Measurements from ENCODE around the gene SNAPC4.

- TF ChIP-seq CTCF (IDR thresholded peaks at IDR 0.05; ENCODE audit: insufficient read depth, low read length, poor library complexity, severe bottlenecking) (no peak), EZH2phosphoT487 (conservative IDR thresholded peaks at IDR 0.05; ENCODE audit: low read length) (no peak)
These were observed 16.9 kb upstream of the SNAPC4 start for GRCh38 chr9:136416914-136417313.
